ENCODE measurements around the gene SESN1. TPM values are rescaled to one million over a fixed set of nuclear protein-coding genes. Genes with fewer than 3 reads are reported as not detected.
"Not testable (repeated sequence)": the region's sequence is repeated elsewhere in the genome, so short reads cannot be mapped to it uniquely, and the experiment has no call there.

Gene SESN1
- 10 to 100 TPM; 43.0 to 48.4 TPM for total RNA-seq

DNA sequence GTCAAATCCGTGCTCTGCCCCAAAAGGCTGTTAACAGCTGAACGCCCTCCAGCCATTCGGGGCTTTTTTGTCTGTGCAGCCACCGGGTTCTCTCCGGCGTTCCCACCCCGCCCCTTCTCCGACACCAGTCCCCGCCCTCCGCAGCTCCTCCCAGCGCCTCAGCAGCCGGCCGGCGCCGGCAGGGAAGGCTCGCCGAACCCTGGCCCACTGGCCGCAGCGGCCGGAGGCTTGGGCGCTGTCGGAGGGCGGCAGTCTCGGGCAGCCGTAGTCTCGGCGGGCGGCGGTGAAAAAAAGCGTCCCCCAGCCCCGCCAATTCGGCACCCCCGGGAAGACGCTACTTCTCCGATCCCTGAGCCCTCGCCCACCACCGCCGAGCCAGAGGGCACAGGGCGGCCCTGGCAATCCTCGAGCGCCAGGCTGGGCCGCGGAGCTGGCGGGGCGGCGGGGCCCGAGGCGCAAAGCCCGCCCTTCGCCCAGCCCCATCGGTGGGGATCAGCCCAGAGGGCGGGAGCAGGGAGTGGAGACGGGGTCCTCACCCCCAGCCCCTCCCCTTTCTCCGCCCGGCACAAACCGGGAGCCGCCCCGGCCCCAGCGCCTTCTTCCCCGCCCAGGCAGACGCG is at the start of gene SESN1:
SESN1 (minus strand) TSS at position 431 of the 620 bp plus-strand sequence. CDS start 773 bp downstream, outside the sequence.
- H3K36me3 Mint-ChIP-seq: peaks cover 8% of the 10 kb centered on the region
- peaks cover 47% of the 10 kb centered on the region for H3K4me1 Mint-ChIP-seq
- peak within 1 kb of the TSS; percentile 99 for H3K27ac Mint-ChIP-seq
- POLR2A ChIA-PET: interaction anchor here (0.6 to 3.2 kb wide), 23 partner anchors 10 to 1721 kb away, joined by 3 to 40 read pairs (median 4); partner anchors contain the start of genes ARMC2, CD164, CDK19 and PPIL6
- no peaks in the 10 kb centered on the region for H3K27me3 Mint-ChIP-seq
- peak; percentile 95 for DNase-seq
- no peaks in the 10 kb centered on the region for H3K9me3 Mint-ChIP-seq
- peak; percentile 80 for ATAC-seq (ENCODE audit: low read depth)
- peak within 1 kb of the TSS; percentile 95 for H3K4me3 Mint-ChIP-seq

DNA sequence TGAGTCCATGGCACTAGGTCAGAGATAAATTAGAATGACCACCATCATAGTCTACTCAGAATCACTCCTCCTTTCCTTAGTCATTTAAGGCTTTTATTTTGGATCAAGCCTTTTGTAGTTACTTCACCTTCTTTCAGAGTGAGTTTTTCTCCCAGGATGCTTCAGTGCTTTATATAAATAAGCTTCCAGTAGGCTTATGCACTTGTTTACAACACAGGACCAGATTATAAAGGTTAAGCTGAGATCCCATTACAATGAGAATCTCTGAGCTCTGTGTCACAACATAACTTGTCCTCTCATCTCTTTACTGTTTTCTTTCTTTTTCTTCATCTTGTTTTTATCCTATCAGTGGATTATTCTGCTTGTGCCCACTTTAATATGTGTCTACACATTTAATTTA is 48.5 kb upstream of the SESN1 start:
- no peak overlapping the region for H3K4me3 Mint-ChIP-seq
- no peaks in the 10 kb centered on the region for H3K9me3 Mint-ChIP-seq
- H3K36me3 Mint-ChIP-seq: peaks cover 26% of the 10 kb centered on the region
- H3K27me3 Mint-ChIP-seq: no peaks in the 10 kb centered on the region
- H3K4me1 Mint-ChIP-seq: no peaks in the 10 kb centered on the region
- no peak overlapping the region for H3K27ac Mint-ChIP-seq
- DNase-seq (no peak), ATAC-seq (ENCODE audit: low read depth) (no peak)
- POLR2A ChIA-PET: no interaction called here

DNA sequence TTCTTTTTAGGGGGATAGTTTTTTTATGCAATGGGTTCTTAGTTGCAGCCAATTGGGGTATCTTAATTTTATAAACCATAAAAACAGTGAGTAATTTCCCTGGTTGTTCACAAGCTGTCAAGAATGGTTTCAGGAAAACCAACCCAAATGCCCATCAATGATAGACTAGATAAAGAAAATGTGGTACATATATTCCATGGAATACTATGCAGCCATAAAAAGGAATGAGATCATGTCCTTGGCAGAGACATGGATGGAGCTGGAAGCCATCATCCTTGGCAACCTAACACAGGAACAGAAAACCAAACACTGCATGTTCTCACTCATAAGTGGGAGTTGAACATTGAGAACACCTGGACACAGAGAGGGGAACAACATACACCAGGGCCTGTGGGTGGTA is 47.4 kb upstream of the SESN1 start:
- ATAC-seq (ENCODE audit: low read depth); H3K27ac Mint-ChIP-seq; DNase-seq; H3K27me3 Mint-ChIP-seq; H3K4me3 Mint-ChIP-seq; H3K4me1 Mint-ChIP-seq; H3K9me3 Mint-ChIP-seq; POLR2A ChIA-PET: not testable (repeated sequence)
- peaks cover 21% of the 10 kb centered on the region for H3K36me3 Mint-ChIP-seq

DNA sequence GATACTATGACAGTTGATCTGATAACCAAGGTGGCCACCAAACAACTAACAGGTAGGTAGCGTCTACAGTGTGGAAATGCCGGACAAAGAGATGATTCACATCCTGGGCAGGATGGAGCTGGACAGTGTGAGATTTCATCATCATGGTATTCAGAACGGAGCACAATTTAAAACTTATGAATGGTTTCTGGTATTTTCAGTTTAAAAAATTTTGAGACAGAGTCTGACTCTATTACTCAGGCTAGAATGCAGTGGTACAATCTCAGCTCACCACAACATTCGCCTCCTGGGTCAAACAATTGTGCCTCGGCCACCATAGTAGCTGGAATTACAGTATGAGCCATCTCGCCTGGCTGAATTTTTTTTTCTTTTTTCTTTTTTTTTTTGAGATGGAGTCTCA is 44.5 kb upstream of the SESN1 start:
- DNase-seq (no peak), ATAC-seq (ENCODE audit: low read depth) (no peak)
- no peak overlapping the region for H3K27ac Mint-ChIP-seq
- peaks cover 23% of the 10 kb centered on the region for H3K36me3 Mint-ChIP-seq
- peaks cover 3% of the 10 kb centered on the region for H3K4me1 Mint-ChIP-seq
- H3K27me3 Mint-ChIP-seq: no peaks in the 10 kb centered on the region
- peaks cover 5% of the 10 kb centered on the region for H3K9me3 Mint-ChIP-seq
- POLR2A ChIA-PET: no interaction called here
- no peak overlapping the region for H3K4me3 Mint-ChIP-seq

DNA sequence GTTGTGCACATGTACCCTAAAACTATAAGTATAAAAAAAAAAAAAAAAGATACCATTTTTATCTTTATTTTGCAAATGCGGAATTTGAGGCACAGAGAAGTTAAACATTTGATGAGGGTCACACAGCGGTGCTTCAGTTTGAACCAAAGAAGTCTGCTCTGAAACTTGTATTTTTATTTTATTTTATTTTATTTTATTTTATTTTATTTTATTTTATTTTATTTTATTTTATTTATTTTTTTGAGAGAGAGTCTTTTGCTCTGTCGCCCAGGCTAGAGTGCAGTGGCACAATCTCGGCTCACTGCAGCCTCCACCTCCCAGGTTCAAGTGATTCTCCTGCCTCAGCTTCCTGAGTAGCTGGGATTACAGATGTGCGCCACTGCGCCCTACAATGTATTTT is 41.9 kb upstream of the SESN1 start:
- H3K9me3 Mint-ChIP-seq; H3K4me3 Mint-ChIP-seq; H3K4me1 Mint-ChIP-seq; ATAC-seq (ENCODE audit: low read depth); POLR2A ChIA-PET; H3K27me3 Mint-ChIP-seq; DNase-seq; H3K27ac Mint-ChIP-seq: not testable (repeated sequence)
- H3K36me3 Mint-ChIP-seq: peaks cover 30% of the 10 kb centered on the region

DNA sequence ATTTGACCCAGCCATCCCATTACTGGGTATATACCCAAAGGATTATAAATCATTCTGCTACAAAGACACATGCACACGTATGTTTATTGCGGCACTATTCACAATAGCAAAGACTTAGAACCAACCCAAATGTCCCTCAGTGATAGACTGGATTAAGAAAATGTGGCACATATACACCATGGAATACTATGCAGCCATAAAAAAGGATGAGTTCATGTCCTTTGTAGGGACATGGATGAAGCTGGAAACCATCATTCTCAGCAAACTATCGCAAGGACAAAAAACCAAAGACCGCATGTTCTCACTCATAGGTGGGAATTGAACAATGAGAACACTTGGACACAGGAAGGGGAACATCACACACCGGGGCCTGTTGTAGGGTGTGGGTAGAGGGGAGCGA is 41.4 kb upstream of the SESN1 start:
- DNase-seq; ATAC-seq (ENCODE audit: low read depth); H3K4me3 Mint-ChIP-seq; POLR2A ChIA-PET; H3K4me1 Mint-ChIP-seq; H3K27ac Mint-ChIP-seq; H3K9me3 Mint-ChIP-seq; H3K27me3 Mint-ChIP-seq: not testable (repeated sequence)
- H3K36me3 Mint-ChIP-seq: peaks cover 29% of the 10 kb centered on the region

DNA sequence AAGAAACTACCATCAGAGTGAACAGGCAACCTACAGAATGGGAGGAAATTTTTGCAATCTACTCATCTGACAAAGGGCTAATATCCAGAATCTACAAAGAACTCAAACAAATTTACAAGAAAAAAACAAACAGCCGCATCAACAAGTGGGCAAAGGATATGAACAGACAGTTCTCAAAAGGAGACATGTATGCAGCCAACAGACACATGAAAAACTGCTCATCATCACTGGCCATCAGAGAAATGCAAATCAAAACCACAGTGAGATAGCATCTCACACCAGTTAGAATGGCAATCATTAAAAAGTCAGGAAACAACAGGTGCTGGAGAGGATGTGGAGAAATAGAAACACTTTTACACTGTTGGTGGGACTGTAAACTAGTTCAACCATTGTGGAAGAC is 41.0 kb upstream of the SESN1 start:
- H3K36me3 Mint-ChIP-seq: peaks cover 27% of the 10 kb centered on the region
- H3K9me3 Mint-ChIP-seq; ATAC-seq (ENCODE audit: low read depth); POLR2A ChIA-PET; H3K4me1 Mint-ChIP-seq; H3K4me3 Mint-ChIP-seq; H3K27ac Mint-ChIP-seq; H3K27me3 Mint-ChIP-seq; DNase-seq: not testable (repeated sequence)

DNA sequence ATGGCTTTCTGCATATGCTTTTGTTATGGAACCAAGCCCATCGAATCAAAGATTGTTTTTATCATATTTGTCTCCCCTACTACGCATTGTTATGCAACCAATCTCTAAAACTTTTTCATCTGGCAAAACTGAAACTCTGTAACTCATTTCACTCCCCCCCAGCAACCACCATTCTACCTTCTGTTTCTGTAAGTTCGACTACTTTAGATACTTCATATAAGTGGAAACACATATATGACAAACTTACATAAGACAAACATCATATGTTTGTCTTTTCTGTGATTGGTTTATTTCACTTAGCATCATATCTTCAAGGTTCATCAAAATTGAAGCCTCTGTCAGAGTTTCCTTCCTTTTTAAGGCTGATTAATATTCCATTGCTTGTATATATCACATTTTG is 35.4 kb upstream of the SESN1 start:
- Mint-ChIP-seq H3K27me3 (no peaks in the 10 kb centered on the region), H3K27ac (no peak overlapping the region), H3K4me1 (peaks cover 2% of the 10 kb centered on the region), H3K4me3 (no peak overlapping the region), H3K9me3 (peaks cover 2% of the 10 kb centered on the region), H3K36me3 (peaks cover 30% of the 10 kb centered on the region)
- no peak for ATAC-seq (ENCODE audit: low read depth)
- POLR2A ChIA-PET: no interaction called here
- DNase-seq: no peak

DNA sequence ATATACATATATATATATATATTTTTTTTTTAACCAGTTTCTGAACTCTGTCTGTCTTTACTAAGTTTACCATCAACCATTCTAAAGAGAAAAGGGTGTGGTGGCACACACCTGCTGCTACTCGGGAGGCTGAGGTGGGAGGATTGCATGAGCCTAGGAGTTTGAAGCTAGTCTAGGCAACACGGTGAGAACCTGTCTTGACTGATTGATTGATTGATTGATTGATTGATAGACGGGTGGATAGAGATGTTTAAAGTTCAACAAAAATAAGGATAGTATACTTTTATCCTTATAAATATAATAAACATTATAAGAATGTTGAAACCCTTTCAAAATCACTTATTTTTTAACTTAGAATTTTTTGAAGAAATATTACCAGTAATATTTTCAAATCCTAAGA is 30.9 kb upstream of the SESN1 start:
- Mint-ChIP-seq H3K27me3 (no peaks in the 10 kb centered on the region), H3K4me3 (no peak overlapping the region), H3K27ac (no peak overlapping the region), H3K4me1 (peaks cover 7% of the 10 kb centered on the region), H3K9me3 (peaks cover 1% of the 10 kb centered on the region), H3K36me3 (peaks cover 14% of the 10 kb centered on the region)
- POLR2A ChIA-PET: no interaction called here
- ATAC-seq (ENCODE audit: low read depth) (no peak), DNase-seq (no peak)

DNA sequence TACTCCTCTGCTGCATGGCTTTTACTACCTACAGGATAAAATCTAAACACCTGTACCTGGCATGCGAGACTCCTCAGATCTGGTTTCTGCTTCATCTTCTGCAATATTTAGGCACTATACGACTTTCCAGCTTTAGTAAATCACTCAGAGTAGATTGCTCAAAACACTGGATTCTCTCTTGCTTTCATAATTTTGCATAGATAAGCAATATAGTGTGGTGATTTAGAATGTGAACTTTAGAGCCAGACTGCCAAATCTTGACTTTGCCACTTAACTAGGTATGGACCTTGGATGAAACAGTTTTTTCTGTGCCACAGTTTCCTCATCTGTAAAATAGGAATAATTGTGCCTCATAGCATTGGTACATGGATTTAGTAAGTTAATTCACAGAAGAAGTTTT is 29.6 kb upstream of the SESN1 start:
- peaks cover 11% of the 10 kb centered on the region for H3K36me3 Mint-ChIP-seq
- POLR2A ChIA-PET: no interaction called here

DNA sequence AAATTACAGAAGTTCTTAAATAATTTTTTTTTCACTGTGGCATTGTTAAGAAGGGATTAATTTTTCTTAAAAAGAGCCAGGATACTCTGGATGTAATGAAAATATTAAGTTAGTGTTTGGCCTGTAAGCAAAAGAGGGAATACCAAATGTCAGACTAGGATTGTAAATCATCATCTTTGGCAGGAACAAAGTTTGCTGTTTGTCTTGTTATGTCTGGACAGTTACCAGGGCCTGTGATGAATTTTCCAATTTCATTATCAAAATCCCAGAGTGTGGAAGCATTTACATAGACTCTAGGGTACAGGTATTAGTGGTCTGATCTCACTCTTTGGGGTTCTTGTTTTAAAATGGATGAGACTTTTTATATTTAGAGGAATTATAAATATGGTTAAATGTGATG is 26.8 kb upstream of the SESN1 start:
- Mint-ChIP-seq H3K9me3 (peaks cover 1% of the 10 kb centered on the region), H3K27ac (no peak overlapping the region), H3K4me3 (no peak overlapping the region), H3K27me3 (no peaks in the 10 kb centered on the region), H3K4me1 (peaks cover 14% of the 10 kb centered on the region), H3K36me3 (peaks cover 3% of the 10 kb centered on the region)
- DNase-seq (no peak), ATAC-seq (ENCODE audit: low read depth) (no peak)
- POLR2A ChIA-PET: no interaction called here

More for the DNA sequence above, 29.6 kb upstream of the SESN1 start:
- no peaks in the 10 kb centered on the region for H3K27me3 Mint-ChIP-seq
- DNase-seq (no peak), ATAC-seq (ENCODE audit: low read depth) (no peak)
- peaks cover 1% of the 10 kb centered on the region for H3K9me3 Mint-ChIP-seq
- no peak overlapping the region for H3K27ac Mint-ChIP-seq
- H3K4me1 Mint-ChIP-seq: peaks cover 13% of the 10 kb centered on the region
- no peak overlapping the region for H3K4me3 Mint-ChIP-seq

DNA sequence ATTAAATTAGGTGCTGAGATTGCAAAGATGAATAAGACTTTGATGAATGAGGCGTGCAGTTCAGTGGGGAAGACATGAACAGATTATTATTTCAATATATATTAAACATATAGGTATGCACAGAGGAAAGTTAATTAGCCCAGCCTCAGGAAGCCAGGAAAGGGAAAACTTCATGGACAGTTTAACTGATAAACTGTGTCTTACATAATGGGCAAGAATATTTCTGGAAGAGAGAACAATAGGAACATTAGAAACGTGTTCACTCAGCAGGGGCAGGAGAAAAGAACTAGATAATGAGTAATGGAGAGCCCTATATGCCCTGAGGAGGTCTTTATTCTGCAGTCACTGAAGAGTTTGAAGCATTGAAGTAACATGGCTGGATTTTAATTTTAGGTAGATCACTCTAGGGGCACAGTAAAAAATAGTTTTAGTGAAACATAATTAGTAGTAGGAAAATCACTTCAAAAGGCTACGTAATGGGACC is 24.3 kb upstream of the SESN1 start:
- DNase-seq (no peak), ATAC-seq (ENCODE audit: low read depth) (no peak)
- Mint-ChIP-seq H3K27me3 (no peaks in the 10 kb centered on the region), H3K9me3 (no peaks in the 10 kb centered on the region), H3K27ac (no peak overlapping the region), H3K4me3 (no peak overlapping the region), H3K36me3 (peaks cover 4% of the 10 kb centered on the region), H3K4me1 (peaks cover 14% of the 10 kb centered on the region)
- POLR2A ChIA-PET: no interaction called here

DNA sequence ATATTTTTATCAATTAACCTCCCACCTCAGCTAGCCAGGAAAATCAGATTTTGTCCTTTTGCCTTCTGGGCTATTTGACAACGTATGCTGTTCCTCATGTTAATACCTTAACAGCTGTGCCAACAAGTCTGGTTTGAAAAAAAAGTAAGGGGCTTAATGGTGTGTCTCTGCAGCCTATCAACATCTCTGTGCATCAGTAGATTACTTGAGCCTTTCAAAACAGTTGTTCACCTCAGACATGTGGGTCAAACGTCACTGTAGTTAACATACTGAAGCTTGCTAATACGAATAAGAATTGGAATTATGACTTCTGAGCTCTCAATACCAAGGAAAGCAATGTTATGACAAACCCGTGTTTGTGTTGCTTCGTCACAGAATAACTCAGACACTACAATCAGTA is 23.7 kb upstream of the SESN1 start:
- POLR2A ChIA-PET: no interaction called here
- Mint-ChIP-seq H3K27me3 (no peaks in the 10 kb centered on the region), H3K27ac (no peak overlapping the region), H3K36me3 (peaks cover 4% of the 10 kb centered on the region), H3K4me3 (no peak overlapping the region), H3K9me3 (no peaks in the 10 kb centered on the region), H3K4me1 (peaks cover 14% of the 10 kb centered on the region)
- ATAC-seq (ENCODE audit: low read depth) (no peak), DNase-seq (no peak)

DNA sequence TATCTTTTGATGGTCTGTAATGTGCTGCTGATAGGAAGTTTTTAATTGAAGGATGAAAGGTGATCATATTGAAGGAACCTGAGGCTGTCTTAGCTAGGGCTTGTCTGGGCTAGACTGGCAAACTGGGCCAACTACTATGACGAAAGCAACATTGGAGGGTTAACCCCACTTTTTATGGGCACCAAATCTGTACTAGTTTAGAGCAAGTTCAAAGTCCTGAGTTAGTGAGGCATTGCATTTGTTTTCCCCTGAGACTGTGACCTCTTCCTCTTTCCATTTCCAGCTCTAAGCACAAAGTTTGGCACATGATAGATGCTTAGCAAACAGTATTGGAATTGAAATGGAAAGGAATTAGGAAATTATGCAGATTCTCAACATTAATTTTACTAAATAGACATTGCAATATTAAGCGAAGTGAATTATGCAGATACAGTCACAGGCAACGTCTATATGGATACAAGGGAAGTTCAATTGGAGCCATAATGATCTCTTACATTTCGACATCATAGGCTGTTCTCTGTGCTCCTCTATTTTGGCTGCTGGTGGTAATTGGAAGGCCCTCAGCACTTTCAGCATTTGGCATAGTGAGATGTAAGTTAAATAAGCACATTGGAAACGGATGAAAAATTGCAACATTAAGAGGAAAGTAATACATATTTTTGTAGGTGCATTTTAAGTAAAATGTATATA is 22.8 kb upstream of the SESN1 start:
- POLR2A ChIA-PET: no interaction called here
- Mint-ChIP-seq H3K36me3 (peaks cover 4% of the 10 kb centered on the region), H3K27me3 (no peaks in the 10 kb centered on the region), H3K27ac (no peak overlapping the region), H3K4me3 (no peak overlapping the region), H3K9me3 (no peaks in the 10 kb centered on the region), H3K4me1 (peaks cover 14% of the 10 kb centered on the region)
- no peak for DNase-seq
- ATAC-seq (ENCODE audit: low read depth): no peak

All from activated naive CD8-positive, alpha-beta T cell treated with anti-CD3 and anti-CD28 coated beads, Interleukin-2, amount 10 ng/mL, durations not matched to agents 7 days and 5 days (primary cell).